Anterior cingulate cortex (tissue), 58 donors: ENCODE results near the gene ERCC1.
"Not testable (repeated sequence)": the region's sequence is repeated elsewhere in the genome, so short reads cannot be mapped to it uniquely, and the experiment has no call there.

Source experiments
- DNase-seq, 58 donors: peaks; one replicate each; lab custom pipeline; 2025; lab: John Stamatoyannopoulos, UW

The ERCC1 gene

DNA sequence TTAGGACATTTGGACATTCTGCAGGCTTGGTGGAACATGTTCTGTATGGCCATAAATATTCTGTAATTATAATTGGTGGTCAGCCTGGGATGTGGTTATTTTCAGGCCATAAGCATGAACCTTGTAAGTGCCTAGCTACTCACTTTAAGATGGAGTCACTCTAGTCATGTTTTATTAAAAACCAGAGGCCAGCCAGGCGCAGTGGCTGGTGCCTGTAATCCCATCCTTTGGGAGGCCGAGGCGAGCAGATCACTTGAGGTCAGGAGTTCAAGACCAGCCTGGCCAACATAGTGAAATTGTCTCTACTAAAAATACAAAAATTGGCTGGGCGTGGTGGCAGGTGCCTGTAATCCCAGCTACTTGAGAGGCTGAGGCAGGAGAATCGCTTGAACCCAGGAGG, 16.1 kb downstream of the ERCC1 start:
- DNase-seq: not testable (repeated sequence)

DNA sequence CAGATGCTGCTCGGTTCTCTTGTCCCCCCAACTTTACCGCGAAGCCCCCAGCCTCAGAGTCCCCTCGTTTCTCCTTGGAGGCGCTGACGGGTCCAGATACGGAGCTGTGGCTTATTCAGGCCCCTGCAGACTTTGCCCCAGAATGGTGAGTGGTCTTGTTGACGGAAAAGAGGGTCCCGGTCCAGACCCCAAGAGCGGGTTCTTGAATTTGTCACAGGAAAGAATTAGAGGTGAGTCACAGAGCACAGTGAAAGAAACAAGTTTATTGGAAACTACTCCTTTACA, 16.7 kb downstream of the ERCC1 start:
- DNase-seq: no peak

DNA sequence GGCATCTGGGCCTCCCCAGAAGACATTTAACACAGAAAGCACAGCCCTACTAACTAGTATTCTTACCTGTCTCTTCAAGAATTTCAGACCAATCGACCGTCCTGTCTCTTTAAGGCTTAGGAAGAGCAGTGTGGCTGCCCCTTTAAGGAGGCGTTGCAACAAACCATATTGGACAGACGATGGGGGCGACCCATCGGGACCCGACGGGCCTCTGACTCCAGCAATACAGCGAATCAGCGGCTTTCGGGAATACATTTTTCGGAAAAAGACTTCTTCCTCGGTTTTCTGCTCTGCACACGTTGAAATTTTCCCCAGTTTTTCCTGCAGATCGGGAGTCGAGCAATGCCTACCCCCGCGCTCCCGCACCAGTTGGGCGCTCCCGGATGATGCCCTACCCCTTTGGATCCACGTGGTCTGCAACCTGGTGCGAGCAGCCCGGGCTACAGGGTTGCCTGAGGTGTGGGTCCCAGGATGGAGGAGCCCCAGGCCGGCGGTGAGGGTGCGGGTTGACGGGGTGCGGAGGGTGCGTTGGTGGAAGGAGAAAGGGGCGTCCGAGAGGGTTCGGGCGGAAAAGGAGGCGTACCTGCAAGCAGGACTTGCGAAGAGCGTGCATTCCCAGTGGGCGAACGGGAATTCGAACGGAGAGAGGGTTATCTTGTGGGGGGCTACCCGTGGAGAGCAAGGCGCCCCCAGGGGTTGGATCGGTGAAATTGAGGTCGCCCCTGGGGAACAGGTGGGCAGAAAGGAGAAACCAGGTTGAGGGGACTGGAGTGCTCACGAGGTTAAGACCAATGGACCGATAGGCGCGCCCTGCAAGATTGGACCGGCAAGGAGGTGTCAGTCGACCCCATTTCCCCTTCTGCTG, 17.3 kb downstream of the ERCC1 start, which contains the start of gene POLR1G:
Gene POLR1G (plus strand): TSS at position 419 of the 865 bp plus-strand sequence. CDS start 53 bp downstream, at position 472.
- peak in 57 of 58 donors; percentile 56 to 98 (median 84) for DNase-seq

DNA sequence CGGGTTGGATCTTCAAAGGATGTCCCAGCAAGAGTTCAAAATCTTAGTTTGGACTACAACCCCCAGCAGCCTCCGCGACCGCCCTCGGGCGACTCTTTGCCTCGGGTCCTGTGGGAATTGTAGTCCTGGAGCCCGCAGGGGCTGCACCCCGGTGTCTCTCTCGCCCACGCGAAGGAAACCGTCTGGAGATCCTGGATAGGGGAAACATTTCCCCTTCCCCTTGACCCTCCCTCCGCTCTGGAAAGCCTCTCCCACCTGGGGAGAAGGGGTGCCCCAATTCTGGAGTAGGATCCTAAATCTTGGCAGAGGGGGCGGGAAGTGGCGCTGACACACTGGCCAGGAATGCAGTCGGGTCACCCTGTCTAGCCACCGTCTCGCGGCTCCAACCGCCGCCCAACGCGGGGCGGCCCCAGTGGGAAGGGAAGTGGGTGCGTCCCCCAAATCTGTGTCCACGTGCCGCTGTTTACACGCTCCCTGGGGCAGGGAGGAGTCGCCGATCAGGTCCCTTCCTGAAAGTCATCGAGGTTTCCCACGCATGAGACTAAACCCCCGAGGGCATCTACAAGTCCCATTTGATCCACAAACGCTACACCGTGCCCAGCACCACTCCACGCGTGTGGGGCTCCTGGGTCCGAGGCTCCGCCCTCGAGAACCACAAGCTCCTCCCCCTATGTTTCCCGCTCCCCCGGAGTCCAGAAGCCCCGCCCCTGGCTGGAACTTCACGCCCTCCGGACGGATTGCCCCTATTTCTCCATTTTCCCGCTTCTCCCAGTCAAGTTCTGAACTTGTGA, 18.1 kb downstream of the ERCC1 start:
- peak; percentile 13 to 90 (median 78) for DNase-seq

DNA sequence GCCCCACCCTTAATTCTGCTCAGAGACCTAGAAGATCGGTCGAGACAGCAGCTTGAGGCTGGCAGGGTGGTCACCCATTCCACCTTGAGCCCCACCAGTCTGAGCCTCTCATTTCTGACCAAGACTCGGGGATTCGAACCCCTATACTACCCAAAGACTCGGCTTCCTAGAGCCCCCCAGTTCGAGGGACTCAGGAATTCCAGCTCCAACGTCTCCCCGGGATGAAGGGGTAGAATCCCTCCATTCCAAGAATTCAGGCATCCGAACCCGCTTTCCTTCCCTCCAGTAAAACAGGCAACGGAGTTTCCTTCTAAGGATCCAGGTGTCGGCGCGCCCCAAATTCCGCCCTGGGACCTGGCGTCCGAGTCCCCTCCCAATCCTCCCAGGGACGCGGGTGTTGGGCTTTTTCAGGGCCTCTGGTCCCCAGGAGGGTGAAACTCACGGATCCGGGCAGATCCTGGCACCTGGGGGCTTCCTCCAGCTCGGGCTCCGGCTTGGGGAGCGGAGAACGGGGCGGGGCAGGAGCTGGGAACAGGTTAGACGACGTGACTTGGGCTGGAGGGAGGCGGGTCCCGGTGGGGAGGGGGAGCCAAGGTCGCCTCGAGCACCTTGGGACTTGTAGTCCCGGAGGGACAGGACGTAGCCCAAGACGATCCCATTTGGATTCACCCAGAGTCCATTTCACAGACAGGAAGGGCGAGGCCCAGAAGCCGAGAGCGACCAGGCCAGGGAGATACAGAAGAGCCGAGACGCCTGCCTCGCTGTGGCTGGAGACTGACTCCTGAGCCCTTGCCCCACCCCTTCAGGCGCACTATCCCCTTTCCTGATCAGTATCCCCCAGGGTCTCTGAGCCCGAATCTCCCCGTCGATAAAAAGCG, 18.9 kb downstream of the ERCC1 start, which contains the start of gene PPP1R13L:
Gene PPP1R13L (minus strand): TSS at position 513 of the 878 bp plus-strand sequence. CDS start 6,751 bp downstream, outside the sequence.
- peak in 26 of 58 donors; percentile 13 to 64 (median 43) for DNase-seq

DNA sequence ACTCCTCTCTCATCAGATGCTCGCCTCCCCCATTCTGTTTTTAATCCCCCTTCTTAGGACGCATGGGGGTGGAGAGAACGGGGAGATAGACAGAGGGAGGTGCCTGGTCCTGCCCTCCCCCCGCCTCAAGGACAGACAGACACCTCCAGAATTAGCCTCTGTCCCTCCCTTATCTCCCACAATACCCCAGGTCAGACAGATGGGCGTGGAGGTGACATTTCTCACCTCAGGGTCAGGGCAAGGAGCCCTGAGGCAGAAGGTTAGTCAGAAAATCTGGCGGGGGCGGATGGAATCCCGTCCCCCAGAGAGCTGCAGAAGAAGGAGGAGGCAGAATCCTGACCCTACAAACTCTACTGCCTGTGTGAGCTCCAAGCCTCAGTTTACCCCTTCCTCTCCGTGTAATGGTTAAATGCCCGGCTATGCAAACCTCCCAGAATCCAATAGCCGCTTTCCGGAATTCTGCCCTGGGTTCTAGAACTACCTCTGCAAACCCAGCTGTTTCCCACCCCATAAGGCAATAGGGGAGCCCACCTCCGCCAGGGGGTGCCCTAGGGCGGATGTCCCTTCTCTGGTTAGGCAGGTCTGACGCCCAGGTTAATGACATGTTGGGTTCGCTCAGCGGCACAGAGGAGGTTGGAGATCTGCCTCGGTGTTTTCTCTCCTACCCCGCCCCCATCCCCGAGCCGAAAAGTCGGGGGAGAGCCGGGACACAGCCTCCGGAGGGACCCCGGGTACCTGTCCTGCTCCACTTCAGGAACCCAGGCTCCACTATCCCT, 19.7 kb downstream of the ERCC1 start:
- no peak for DNase-seq

DNA sequence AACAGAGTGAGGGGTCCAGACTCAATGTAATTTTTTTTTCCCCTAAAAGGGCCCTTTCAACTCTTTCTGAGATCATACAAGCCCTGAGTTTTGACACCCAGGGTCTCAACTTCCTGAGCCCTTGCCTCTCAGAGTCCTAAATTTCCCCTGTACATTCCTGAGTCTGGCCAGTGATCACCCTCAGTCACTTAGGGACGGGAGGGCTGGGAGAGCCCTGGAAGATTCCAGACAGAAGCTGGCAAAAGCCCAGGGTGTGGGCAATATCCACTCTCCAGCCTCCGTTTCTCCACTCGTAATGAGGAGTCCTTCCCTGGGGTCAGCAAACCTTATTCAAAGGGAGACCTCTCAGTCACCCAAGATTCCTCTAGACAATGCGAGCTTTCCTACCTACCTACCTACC, 20.4 kb downstream of the ERCC1 start:
- DNase-seq: no peak

DNA sequence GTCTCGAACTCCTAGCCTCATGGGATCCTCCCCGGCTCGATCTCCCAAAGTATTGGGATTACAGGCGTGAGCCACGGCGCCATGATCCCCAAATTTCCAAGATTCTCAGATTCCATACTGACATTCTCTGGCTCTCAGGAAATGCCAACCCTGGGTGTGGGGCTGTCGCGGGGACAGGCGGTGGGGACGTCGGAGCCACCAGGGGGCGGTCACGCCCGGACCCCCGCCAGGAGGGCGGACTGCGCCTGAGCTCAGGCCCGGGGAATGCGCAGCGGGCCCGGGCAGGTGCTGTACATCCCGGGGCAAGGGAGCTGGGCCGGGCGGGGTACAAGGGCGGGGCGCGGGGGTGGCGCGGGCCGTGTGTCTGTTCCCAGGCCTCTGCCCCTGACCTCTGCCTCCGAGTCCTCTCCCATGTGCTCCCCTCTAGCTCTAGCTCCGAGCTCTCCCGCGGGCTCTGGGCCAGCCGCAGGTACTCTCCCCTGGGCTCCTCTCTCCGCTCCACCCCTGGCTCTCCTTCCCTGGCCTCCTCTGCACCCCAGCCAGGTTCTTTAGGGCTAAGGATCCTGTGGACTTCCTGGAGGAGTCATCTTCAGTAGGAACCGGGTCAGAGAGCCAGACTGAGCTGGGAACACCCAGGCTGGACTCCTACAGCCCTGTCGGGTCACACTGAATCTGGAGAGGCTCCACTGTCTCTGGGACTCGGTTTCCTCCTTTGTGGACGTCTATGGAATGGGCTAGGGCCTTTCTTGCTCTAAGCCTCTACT, 21.2 kb downstream of the ERCC1 start:
- no peak for DNase-seq

DNA sequence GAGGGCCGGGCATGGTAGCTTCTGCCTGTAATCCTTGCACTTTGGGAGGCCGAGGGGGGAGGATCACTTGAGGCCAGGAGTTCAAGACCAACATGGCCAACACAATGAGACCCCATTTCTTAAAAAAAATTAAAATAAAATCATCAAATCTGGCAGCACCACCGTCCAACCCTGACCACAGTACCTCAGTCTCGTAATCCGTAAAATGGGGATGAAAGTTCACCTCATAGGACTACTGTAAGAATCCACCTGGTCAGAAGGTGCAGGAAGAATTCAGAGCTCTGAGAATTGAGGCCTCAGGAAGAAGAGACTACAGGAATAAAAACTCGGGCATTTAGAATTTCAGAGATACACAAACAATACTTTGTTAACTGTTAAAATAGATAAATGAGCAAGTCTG, 21.9 kb downstream of the ERCC1 start:
- DNase-seq: no peak

DNA sequence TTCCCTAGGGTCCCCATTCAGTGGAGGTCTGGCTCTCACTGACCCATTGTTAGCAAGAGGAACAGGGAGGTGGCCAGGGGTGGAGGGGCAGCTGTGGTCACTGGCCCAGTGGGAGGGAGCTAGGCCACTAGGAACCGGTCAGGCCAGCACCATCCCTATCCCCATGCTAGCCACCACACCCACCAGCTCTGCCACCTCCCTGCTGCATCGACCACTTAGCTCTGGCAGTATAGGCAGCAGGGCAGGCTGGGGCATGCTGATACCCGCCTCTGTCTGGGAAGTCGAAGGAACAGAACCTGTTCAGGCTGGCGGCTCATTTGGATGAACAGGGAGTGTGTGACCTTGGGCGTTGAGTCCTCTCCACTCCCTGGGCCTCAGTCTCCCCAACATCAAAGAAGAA, 23.5 kb downstream of the ERCC1 start:
- DNase-seq: no peak

DNA sequence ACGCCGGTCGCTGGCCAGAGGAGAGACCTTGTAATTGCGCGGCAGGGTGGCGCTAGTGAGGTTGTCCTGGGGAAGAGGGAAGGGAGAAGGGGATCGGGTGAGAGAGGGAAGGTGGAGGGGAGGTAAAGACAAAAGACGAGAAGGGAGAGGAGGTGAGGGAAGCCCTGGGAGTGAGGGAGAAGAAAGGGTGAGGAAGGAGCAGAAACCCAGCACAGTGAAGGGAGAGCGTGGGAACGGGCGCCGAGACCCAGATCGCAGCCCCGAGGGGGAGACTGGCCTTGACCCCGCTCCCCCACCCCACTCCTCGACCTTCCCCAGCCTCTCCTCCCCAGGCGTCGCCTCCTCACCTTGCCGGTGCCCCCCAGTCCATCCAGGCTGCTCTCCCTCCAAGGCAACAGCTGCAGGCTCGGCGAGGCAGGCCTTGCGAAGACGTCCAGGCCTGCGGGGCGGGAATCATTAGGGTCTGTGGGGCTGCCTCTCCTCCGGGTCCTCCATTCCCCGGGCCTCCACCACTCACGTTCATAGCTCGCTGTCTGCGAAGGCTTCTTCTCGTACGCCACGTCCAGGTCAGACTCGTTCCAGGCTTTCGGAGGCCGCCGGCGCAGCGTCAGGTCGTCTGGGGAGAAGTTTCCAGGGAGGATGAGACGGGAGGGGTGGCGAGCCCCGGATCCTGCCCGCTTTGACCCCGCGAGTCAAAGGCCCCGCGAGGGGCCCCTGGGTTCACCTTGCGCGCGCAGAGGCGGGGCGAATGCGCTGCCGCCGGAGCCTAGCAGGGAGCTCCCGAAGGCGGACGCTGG, 27.7 kb downstream of the ERCC1 start:
- DNase-seq: no peak

DNA sequence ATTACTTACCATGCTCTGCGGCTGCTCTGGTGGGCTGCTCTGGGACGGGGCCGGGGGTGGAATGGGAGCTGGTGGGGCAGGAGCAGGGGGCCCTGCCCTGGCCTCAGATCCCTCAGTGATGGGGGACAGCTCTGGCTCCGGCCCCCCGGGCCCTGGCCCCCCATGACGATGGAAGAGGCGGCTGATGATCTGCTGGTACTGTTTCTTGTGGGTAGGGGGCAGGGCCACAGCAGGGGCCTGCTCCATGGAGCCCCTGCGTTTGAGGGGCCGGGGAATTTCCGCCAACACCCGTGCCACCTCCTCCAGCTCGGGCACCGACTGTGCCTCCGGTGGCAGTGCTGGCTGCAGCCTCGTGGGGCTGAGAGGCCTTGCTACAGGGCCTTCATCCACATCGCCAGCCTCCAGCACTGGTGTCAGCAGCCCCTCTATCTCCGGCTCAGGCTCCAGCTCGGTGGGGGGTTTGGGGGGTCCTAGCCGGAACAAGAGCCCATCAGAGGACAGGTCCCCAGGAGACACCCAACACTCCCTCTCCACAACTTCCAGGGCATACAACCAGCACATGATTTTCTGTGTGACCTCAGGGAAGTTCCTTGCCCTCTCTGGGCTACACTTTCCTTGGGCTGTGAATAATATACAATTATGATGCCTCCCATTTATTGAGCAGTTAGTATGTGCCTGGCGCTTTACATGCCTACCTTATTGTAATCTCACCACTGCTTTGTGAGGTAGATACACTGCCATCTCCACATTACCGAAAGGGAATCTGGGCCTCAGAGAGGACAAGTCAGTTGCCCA, 31.6 kb downstream of the ERCC1 start:
- DNase-seq: no peak

DNA sequence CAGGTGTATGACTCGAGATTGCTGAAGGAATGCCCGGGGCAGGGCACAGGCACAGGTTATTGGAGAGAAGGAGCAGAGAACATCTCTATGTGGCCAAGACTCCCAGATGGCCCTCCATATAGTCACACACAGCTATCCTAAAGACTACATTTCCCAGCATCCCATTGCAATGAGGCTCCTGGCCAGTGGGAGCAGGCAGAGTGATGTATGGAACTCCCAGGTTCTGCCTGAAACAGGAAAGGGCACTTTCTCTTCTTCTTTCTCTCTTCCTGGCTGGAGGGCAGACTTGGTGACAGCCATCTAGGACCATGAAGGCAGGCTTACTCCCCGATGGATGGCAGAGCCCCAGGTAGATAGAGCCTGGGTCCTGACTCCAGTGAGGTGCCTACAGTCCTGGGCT, 32.4 kb downstream of the ERCC1 start:
- DNase-seq: no peak

DNA sequence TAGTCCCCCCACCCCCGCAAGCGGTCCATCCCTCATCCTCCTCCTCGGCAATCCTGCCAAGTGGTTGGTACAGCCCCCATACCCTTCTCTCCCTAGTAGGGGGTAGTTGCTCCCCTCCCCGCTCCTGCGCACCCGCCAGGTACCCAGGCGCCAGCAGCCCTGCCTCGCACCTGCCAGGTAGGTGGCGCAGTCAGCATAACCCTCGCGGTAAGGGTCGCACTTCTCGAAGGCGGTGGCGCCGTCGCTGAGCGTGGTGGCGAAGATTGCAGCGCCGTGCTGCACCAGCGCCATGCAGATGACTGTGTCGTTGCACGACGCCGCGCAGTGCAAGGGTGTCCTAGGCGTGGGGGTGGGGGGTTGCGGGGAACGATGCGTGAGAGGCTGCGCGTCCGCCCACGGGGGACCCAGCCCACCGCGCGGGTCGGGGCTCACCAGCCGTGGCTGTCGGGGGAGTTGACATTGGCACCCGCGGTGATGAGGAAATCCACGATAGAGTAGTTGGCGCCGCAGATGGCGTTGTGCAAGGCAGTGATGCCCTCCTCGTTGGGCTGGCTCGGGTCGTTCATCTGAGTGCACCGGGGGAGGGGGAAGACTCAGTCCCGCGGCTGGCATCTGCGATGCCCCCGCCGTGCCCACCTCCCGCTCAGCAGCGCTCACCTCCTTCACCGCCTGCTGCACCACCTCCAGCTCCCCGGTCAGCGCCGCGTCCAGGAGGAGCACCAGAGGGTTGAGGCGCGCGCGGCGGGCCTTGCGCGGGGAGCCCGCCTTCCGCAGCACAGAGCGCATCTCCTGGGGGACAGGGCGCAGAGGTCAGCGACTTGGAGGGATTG, 38.1 kb downstream of the ERCC1 start:
- DNase-seq: no peak

DNA sequence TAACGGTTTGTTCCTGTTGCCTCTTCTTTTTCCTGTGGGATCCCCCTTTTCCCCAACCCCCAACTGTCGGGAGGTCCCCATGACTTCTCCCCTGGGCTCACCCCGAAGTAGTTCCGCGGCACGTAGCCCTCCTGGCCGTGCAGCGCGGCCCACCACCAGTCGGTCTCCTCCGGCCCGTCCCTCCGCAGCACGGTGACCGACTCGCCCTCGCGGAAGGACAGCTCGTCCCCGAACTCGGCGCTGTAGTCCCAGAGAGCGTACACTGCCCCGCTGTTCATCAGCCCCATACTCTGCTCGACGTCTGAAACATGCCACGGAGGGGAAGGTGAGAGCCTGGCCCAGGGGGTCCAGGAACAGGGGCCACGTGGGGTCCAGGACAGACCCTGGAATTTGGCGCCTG, 41.3 kb downstream of the ERCC1 start:
- DNase-seq: no peak

DNA sequence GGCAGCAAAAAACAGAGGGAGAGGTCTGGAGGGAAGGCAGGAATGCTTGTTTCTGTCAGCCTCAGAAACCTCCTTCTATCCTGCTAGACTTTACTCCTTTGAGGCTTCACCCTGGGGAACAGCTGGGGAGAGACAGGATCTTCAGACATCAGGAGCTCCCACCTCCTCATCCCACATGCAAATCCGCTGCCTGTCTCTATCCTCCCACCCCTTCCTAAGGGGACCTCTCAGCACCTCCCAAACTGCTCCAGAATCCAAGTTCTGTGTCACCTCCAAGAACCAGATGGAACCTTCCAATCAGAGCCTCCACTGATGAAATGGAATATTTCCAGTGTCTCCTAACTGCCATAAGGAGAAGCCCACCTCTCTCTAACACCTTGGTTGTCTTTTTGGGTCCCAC, 43.6 kb downstream of the ERCC1 start:
- DNase-seq: no peak
